SK-N-SH (cell line): ENCODE measurements around the gene SETD1B. TPM values are rescaled to one million over a fixed set of nuclear protein-coding genes. Genes with fewer than 3 reads are reported as not detected.

Experiments used
- CTCF ChIA-PET: fragments of 300-600, 350-600 bp; formaldehyde crosslinking; extraction: SDS; loops from one replicate; lab custom pipeline; 2021; lab: Yijun Ruan, JAX
- POLR2A ChIA-PET: fragments of 350-600 bp; sonication (Branson Sonifier 250); formaldehyde crosslinking; extraction: SDS; loops from one replicate; lab custom pipeline; 2020; ENCODE audit warnings: antibody characterized with exemption, inconsistent platforms; lab: Yijun Ruan, JAX
- DNase-seq: peaks from one replicate; pipeline ENCODE4 v3.0.0; 2012
- H2AFZ ChIP-seq: fragments of 200-600 bp; sonication (generic); 2 replicates; pipeline ENCODE4 v1.8.1; 2016; ENCODE audit warnings: antibody characterized with exemption, mild to moderate bottlenecking, low read depth
- H3F3A ChIP-seq: fragments of 200-600 bp; sonication (generic); replicated peaks from 2 replicates; pipeline ENCODE3; 2016; ENCODE audit warnings: antibody characterized with exemption, mild to moderate bottlenecking; ENCODE audit not compliant: insufficient read depth
- H3K27ac ChIP-seq, 2 experiments: fragments of 200-500 bp in 1 of 2; fragments of 200-600 bp in 1 of 2; sonication (Bioruptor generic) in 1 of 2; sonication (generic), shearing (Covaris generic) in 1 of 2; 2 replicates each; pipeline versions ENCODE4 v1.5.1 to v1.6.1; 2014 to 2016; ENCODE audit warnings: low read depth in 2 of 2, inconsistent platforms in 1 of 2, low read length in 1 of 2, mild to moderate bottlenecking in 1 of 2, mixed read lengths in 1 of 2
- H3K27me3 ChIP-seq: fragments of 200-600 bp; sonication (generic), shearing (Covaris generic); 2 replicates; pipeline ENCODE4 v1.6.1; 2016; ENCODE audit warnings: mixed run types; ENCODE audit not compliant: insufficient read depth
- H3K36me3 ChIP-seq, 2 experiments: fragments of 200-500 bp in 1 of 2; fragments of 200-600 bp in 1 of 2; sonication (Bioruptor generic) in 1 of 2; sonication (generic) in 1 of 2; replicated peaks in 1 of 2; 2 replicates each; pipeline versions ENCODE3 to v1.5.1; 2014 to 2016; ENCODE audit warnings: low read length in 1 of 2, mild to moderate bottlenecking in 1 of 2; ENCODE audit not compliant: insufficient read depth in 2 of 2, control insufficient read depth in 1 of 2
- H3K4me1 ChIP-seq, 2 experiments: fragments of 200-500 bp in 1 of 2; fragments of 200-600 bp in 1 of 2; sonication (Bioruptor generic) in 1 of 2; sonication (generic), shearing (Covaris generic) in 1 of 2; 2 replicates each; pipeline versions ENCODE4 v1.5.1 to v1.6.1; 2014 to 2016; ENCODE audit warnings: low read depth in 1 of 2, low read length in 1 of 2, mixed run types in 1 of 2; ENCODE audit not compliant: insufficient read depth in 2 of 2, control insufficient read depth in 1 of 2
- H3K4me2 ChIP-seq: fragments of 200-600 bp; sonication (generic), shearing (Covaris generic); 2 replicates; pipeline ENCODE4 v1.6.1; 2017; ENCODE audit warnings: mixed run types
- H3K4me3 ChIP-seq, 2 experiments: fragments of 200-500 bp in 1 of 2; fragments of 200-600 bp in 1 of 2; sonication (Bioruptor generic) in 1 of 2; sonication (generic), shearing (Covaris generic) in 1 of 2; 2 replicates each; pipeline versions ENCODE4 v1.5.1 to v1.8.1; 2014 to 2016; ENCODE audit warnings: low read depth in 2 of 2, inconsistent platforms in 1 of 2, low read length in 1 of 2, mild to moderate bottlenecking in 1 of 2, mixed read lengths in 1 of 2, moderate library complexity in 1 of 2
- H3K79me2 ChIP-seq: fragments of 200-600 bp; sonication (generic); 2 replicates; pipeline ENCODE4 v1.8.1; 2017; ENCODE audit warnings: mild to moderate bottlenecking; ENCODE audit not compliant: insufficient read depth
- H3K9ac ChIP-seq: fragments of 200-600 bp; sonication (generic); 2 replicates; pipeline ENCODE4 v1.6.1; 2017; ENCODE audit warnings: mixed run types
- H3K9me2 ChIP-seq: fragments of 200-600 bp; sonication (generic); 2 replicates; pipeline ENCODE4 v1.6.1; 2017; ENCODE audit warnings: mixed run types
- H3K9me3 ChIP-seq: fragments of 200-600 bp; sonication (generic); 2 replicates; pipeline ENCODE4 v1.6.1; 2017; ENCODE audit warnings: mixed run types, mild to moderate bottlenecking, moderate library complexity
- H4K20me1 ChIP-seq: fragments of 200-600 bp; sonication (generic); 2 replicates; pipeline ENCODE4 v1.6.1; 2017; ENCODE audit warnings: mild to moderate bottlenecking, mixed run types; ENCODE audit not compliant: insufficient read depth
- EZH2phosphoT487 ChIP-seq: fragments of 200-600 bp; sonication (generic); IDR thresholded peaks from 2 replicates; pipeline ENCODE4 v1.6.1; 2017; ENCODE audit warnings: low read depth, mixed run types, mild to moderate bottlenecking, antibody characterized with exemption, moderate library complexity, borderline replicate concordance
- FOXJ3 ChIP-seq: sonication (generic); formaldehyde crosslinking; IDR thresholded peaks from 2 replicates; pipeline ENCODE4 v1.5.1; 2020; ENCODE audit warnings: mild to moderate bottlenecking, missing genetic modification reagents
- GABPA ChIP-seq: IDR thresholded peaks from 2 replicates; pipeline ENCODE4 v1.4.0; 2012; ENCODE audit warnings: low read depth, mild to moderate bottlenecking
- GATA2 ChIP-seq: sonication (generic); formaldehyde crosslinking; IDR thresholded peaks from 2 replicates; pipeline ENCODE4 v1.5.0; 2020; ENCODE audit warnings: mild to moderate bottlenecking, missing genetic modification reagents
- IRF3 ChIP-seq: fragments of 150-350 bp; IDR thresholded peaks from 2 replicates; pipeline ENCODE4 v1.6.1; 2016; ENCODE audit warnings: mild to moderate bottlenecking, low read depth, low read length
- JUND ChIP-seq: IDR thresholded peaks from 2 replicates; pipeline ENCODE4 v1.4.0; 2012
- MAX ChIP-seq: IDR thresholded peaks from 2 replicates; pipeline ENCODE4 v1.4.0; 2012; ENCODE audit warnings: low read depth
- MEF2A ChIP-seq: IDR thresholded peaks from 2 replicates; pipeline ENCODE4 v1.4.0; 2012; ENCODE audit warnings: low read depth, borderline replicate concordance
- MXI1 ChIP-seq: IDR thresholded peaks from 2 replicates; pipeline ENCODE4 v1.6.1; 2012; ENCODE audit warnings: mild to moderate bottlenecking, low read depth, low read length, improper control_type of control experiment
- NFIC ChIP-seq: IDR thresholded peaks from 2 replicates; pipeline ENCODE4 v1.4.0; 2012; ENCODE audit warnings: borderline replicate concordance
- NRF1 ChIP-seq: IDR thresholded peaks from 2 replicates; pipeline ENCODE4 v1.6.1; 2012; ENCODE audit warnings: low read depth, mild to moderate bottlenecking, low read length
- RAD21 ChIP-seq: IDR thresholded peaks from 2 replicates; pipeline ENCODE4 v1.6.1; 2012; ENCODE audit warnings: mild to moderate bottlenecking, low read length
- RCOR1 ChIP-seq: fragments of 150-350 bp; IDR thresholded peaks from 2 replicates; pipeline ENCODE4 v1.6.1; 2017; ENCODE audit warnings: antibody characterized with exemption, low read length
- REST ChIP-seq: IDR thresholded peaks from 2 replicates; pipeline ENCODE4 v1.6.1; 2012; ENCODE audit warnings: mild to moderate bottlenecking, low read depth, low read length, moderate library complexity
- TAF1 ChIP-seq: IDR thresholded peaks from 2 replicates; pipeline ENCODE4 v1.6.1; 2012; ENCODE audit warnings: low read depth, mild to moderate bottlenecking, low read length, moderate library complexity, borderline replicate concordance
- USF1 ChIP-seq: IDR thresholded peaks from 2 replicates; pipeline ENCODE4 v1.4.0; 2012; ENCODE audit warnings: low read depth, borderline replicate concordance
- USF2 ChIP-seq: fragments of 150-350 bp; IDR thresholded peaks from 2 replicates; pipeline ENCODE4 v1.6.1; 2017; ENCODE audit warnings: antibody characterized with exemption, low read length, low read depth, borderline replicate concordance
- WGBS: methylation state at CpG from one replicate; pipeline ENCODE4 v1.1.6; 2017; ENCODE audit warnings: low lambda C conversion rate; 5-methylcytosine and 5-hydroxymethylcytosine counted together
- polyA plus RNA-seq, 3 experiments: library from polyadenylated mRNA; depleted of rRNA; stranded (reverse); fragments of >200 nt; gene quantifications; 2 replicates each; pipeline ENCODE4 v1.2.3, GENCODE V29; 2012

Gene SETD1B
- polyA plus RNA-seq, 1 of the 3 experiments (the other 2 are of a cell fraction) = 2.0 TPM

GRCh38 chr12:121843236-121843982 lies 39.6 kb downstream of the SETD1B start:
- 80% methylated on average over 13 of the region's 13 CpGs for WGBS
- no peaks in the 10 kb centered on the region; a peak in 1 of 4 replicates for H3K4me1 ChIP-seq
- no peak overlapping the region for H3K9ac ChIP-seq
- no peaks in the 10 kb centered on the region for H3K9me2 ChIP-seq
- DNase-seq = no peak
- no peak overlapping the region for H3K4me2 ChIP-seq
- no peaks in the 10 kb centered on the region for H3K36me3 ChIP-seq
- CTCF ChIA-PET = interaction anchor here (0.8 to 1.8 kb wide), 4 partner anchors 31 to 49 kb away, joined by 3 to 12 read pairs (median 6); partner anchors contain the start of genes PSMD9 and RHOF
- H2AFZ ChIP-seq = no peak overlapping the region
- no peaks in the 10 kb centered on the region for H3K79me2 ChIP-seq
- TF ChIP-seq RAD21 (no peak), GABPA (no peak), TAF1 (no peak), GATA2 (CRISPR knock-in tag) (no peak), MAX (no peak), RCOR1 (no peak), USF1 (no peak), JUND (no peak), MXI1 (no peak), NFIC (no peak), EZH2phosphoT487 (no peak), MEF2A (no peak), IRF3 (no peak), NRF1 (no peak), FOXJ3 (CRISPR knock-in tag) (no peak), REST (no peak), USF2 (no peak)
- H3K27me3 ChIP-seq = no peaks in the 10 kb centered on the region
- no peak overlapping the region for H3K4me3 ChIP-seq
- POLR2A ChIA-PET = interaction anchor here (1.2 kb wide), 1 partner anchor 19 kb away, joined by 3 read pairs; no protein-coding TSS in a partner anchor
- no peaks in the 10 kb centered on the region for H4K20me1 ChIP-seq
- no peaks in the 10 kb centered on the region for H3K9me3 ChIP-seq
- H3K27ac ChIP-seq = no peak overlapping the region
- no peaks in the 10 kb centered on the region for H3F3A ChIP-seq
